AG08396 (cell line): ENCODE results near the gene PCP2.

Source experiments
- DNase-seq: peaks from one replicate; pipeline ENCODE4 v3.0.0; 2012; ENCODE audit warnings: low spot score, mixed read lengths

PCP2 gene

GRCh38 chr19:7596211-7596937, 37.1 kb downstream of the PCP2 start:
- no peak for DNase-seq

- DNase-seq: peak; percentile 22
These were observed 37.9 kb downstream of the PCP2 start, which contains the start of gene CAMSAP3 for GRCh38 chr19:7595466-7596133. TSS of gene CAMSAP3 (plus strand) at chr19:7595863. CDS start at chr19:7596003, 140 bp downstream.

- no peak for DNase-seq
These were observed 43.3 kb downstream of the PCP2 start for GRCh38 chr19:7590256-7590655.

- no peak for DNase-seq
These were observed 43.7 kb downstream of the PCP2 start for GRCh38 chr19:7589822-7590221.

- no peak for DNase-seq
These were observed 51.1 kb downstream of the PCP2 start for GRCh38 chr19:7582446-7582845.
